Activated B cell treated with CpG ODN at 0.5 μM for 24 hours (primary cell): Measurements from ENCODE around the gene SYNDIG1. TPM values are rescaled to one million over a fixed set of nuclear protein-coding genes. Genes with fewer than 3 reads are reported as not detected.

Experiments
- ATAC-seq: fragments of 200-7000 bp; cut with Tn5 transposase; one replicate; pipeline ENCODE4 v1.10.0; 2021; ENCODE audit warnings: low read depth, mild to moderate bottlenecking, moderate library complexity
- CTCF ChIA-PET: fragments of 350-600 bp; sonication (Branson Sonifier 250); formaldehyde crosslinking; loops from one replicate; lab custom pipeline; 2021; ENCODE audit warnings: antibody characterized with exemption; lab: Charles Lee
- POLR2A ChIA-PET: fragments of 350-600 bp; sonication (Branson Sonifier 250); formaldehyde crosslinking; loops from one replicate; lab custom pipeline; 2021; ENCODE audit warnings: antibody characterized with exemption; lab: Charles Lee
- DNase-seq: peaks from one replicate; pipeline ENCODE4 v3.0.0; 2022
- H3K27ac Mint-ChIP-seq: one replicate; pipeline ENCODE4 v1.8.0; 2020; ENCODE audit warnings: mixed read lengths
- H3K27me3 Mint-ChIP-seq: one replicate; pipeline ENCODE4 v1.8.0; 2021; ENCODE audit warnings: mixed read lengths
- H3K36me3 Mint-ChIP-seq: one replicate; pipeline ENCODE4 v1.8.0; 2021; ENCODE audit warnings: low read depth, mixed read lengths
- H3K4me1 Mint-ChIP-seq: one replicate; pipeline ENCODE4 v1.8.0; 2021; ENCODE audit warnings: mixed read lengths
- H3K4me3 Mint-ChIP-seq: one replicate; pipeline ENCODE4 v1.8.0; 2020; ENCODE audit warnings: mild to moderate bottlenecking, mixed read lengths
- H3K9me3 Mint-ChIP-seq: one replicate; pipeline ENCODE4 v1.8.0; 2020; ENCODE audit warnings: mixed read lengths
- CTCF ChIP-seq: fragments of 200-600 bp; IDR thresholded peaks from one replicate; pipeline ENCODE4 v1.8.0; 2022; ENCODE audit warnings: antibody characterized with exemption, mild to moderate bottlenecking
- intact Hi-C: fragments of 100-400 bp; cut with micrococcal nuclease; formaldehyde crosslinking; loops from one replicate; pipeline ENCODE4 v1.15.1; 2024
- total RNA-seq: library from RNA; stranded (reverse); gene quantifications from 2 replicates; pipeline ENCODE4 v1.2.3, GENCODE V29; 2022

Gene SYNDIG1
- total RNA-seq, 1 donor from 2014 or later, result not detected

DNA sequence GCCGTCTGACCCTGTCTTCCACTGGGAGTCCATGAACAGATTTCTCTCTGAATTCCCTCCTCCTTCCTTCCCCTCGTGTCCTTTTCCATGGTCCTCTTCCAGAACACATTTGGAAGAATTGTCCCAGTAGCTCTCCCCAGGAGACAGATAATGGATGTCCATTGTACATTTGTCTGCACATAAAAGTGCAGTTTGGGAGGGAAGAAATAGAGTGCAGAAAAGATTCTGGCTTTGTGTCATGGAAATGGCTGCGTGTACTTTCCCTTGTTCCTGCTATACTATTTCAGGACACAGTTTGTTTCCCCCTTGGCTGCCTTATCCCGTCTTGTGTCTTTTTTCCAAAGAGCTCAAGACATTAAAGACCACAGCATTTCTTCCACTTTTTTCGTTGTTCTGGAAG is 127.6 kb downstream of the SYNDIG1 start:
- ChIA-PET CTCF (no interaction called here), POLR2A (no interaction called here)
- Mint-ChIP-seq H3K36me3 (no peaks in the 10 kb centered on the region), H3K9me3 (peaks cover 17% of the 10 kb centered on the region), H3K4me1 (no peaks in the 10 kb centered on the region), H3K27ac (no peak overlapping the region), H3K4me3 (no peak overlapping the region), H3K27me3 (no peaks in the 10 kb centered on the region)
- intact Hi-C loops, result no loop called here
- DNase-seq, result no peak
- ATAC-seq, result no peak
- no peak for TF ChIP-seq CTCF

GRCh38 chr20:24598346-24598745 is 128.9 kb downstream of the SYNDIG1 start:
- POLR2A ChIA-PET, result no interaction called here

DNA sequence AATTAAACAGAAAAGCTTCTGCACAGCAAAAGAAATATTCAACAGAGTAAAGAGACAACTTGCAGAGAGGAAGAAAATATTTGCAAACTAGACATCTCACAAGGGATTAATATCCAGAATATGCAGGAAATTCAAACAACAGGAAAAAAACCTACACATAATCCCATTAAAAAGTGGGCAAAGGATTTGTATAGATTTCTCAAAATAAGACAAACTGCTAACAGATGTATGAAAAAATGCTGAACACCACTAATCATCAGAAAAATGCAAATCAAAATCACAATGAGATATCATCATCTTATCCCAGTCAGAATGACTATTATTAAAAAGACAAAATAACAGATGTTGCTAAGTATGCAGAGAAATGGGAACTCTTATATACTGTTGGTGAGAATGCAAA is 129.6 kb downstream of the SYNDIG1 start:
- POLR2A ChIA-PET, result no interaction called here
- Mint-ChIP-seq H3K27me3 (no peaks in the 10 kb centered on the region), H3K4me1 (no peaks in the 10 kb centered on the region), H3K9me3 (peaks cover 18% of the 10 kb centered on the region), H3K27ac (no peak overlapping the region), H3K4me3 (no peak overlapping the region), H3K36me3 (no peaks in the 10 kb centered on the region)
- no peak for ATAC-seq
- DNase-seq, result no peak
- intact Hi-C loops, result no loop called here
- CTCF ChIA-PET, result no interaction called here
- TF ChIP-seq CTCF, result no peak

More at GRCh38 chr20:24598346-24598745, 128.9 kb downstream of the SYNDIG1 start:
- Mint-ChIP-seq H3K4me1 (no peaks in the 10 kb centered on the region), H3K27me3 (no peaks in the 10 kb centered on the region), H3K9me3 (peaks cover 18% of the 10 kb centered on the region), H3K36me3 (no peaks in the 10 kb centered on the region), H3K27ac (no peak overlapping the region), H3K4me3 (no peak overlapping the region)
- TF ChIP-seq CTCF, result no peak
- intact Hi-C loops, result no loop called here
- ATAC-seq (no peak), DNase-seq (no peak)
- CTCF ChIA-PET, result no interaction called here

- DNase-seq, result no peak
- Mint-ChIP-seq H3K27ac (no peak overlapping the region), H3K4me1 (no peaks in the 10 kb centered on the region), H3K4me3 (no peak overlapping the region), H3K9me3 (peaks cover 18% of the 10 kb centered on the region), H3K36me3 (no peaks in the 10 kb centered on the region), H3K27me3 (no peaks in the 10 kb centered on the region)
- ChIA-PET CTCF (no interaction called here), POLR2A (no interaction called here)
- TF ChIP-seq CTCF, result no peak
- no peak for ATAC-seq
- intact Hi-C loops, result no loop called here
These were observed 130.6 kb downstream of the SYNDIG1 start for GRCh38 chr20:24600012-24600411.

DNA sequence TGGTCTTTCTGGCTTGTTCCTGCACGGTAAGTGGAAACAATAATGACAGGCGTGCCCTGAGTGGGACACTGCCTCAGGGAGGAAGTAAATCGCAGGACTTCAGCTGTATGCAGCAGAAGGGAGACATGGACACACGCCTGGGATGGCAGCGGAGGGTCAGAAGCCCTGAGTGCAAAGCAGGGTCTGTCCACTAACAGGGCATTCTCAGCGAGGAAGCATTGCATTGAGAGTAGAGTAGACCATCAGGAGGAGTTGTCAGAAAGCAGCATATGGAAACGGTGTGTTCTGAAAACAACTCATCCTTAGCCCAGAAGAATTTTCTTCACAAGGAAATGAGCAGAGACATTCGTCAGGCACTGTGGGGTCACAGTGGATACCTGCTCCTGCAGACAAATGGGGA is 134.0 kb downstream of the SYNDIG1 start:
- Mint-ChIP-seq H3K27me3 (no peaks in the 10 kb centered on the region), H3K36me3 (no peaks in the 10 kb centered on the region), H3K4me3 (no peak overlapping the region), H3K9me3 (peaks cover 18% of the 10 kb centered on the region), H3K27ac (no peak overlapping the region), H3K4me1 (peaks cover 2% of the 10 kb centered on the region)
- ATAC-seq (no peak), DNase-seq (no peak)
- intact Hi-C loops, result no loop called here
- ChIA-PET POLR2A (no interaction called here), CTCF (no interaction called here)
- no peak for TF ChIP-seq CTCF
